Posterior cingulate gyrus (tissue), 11 donors: ENCODE data around the gene ARHGAP20.

Source experiments
- DNase-seq, 10 donors: peaks; one replicate each; pipeline versions ENCODE4 v3.0.0 to v3.0.0-alpha.2; 2020 to 2021; ENCODE audit warnings: mixed read lengths in 3 of 10
- intact Hi-C: fragments of 100-400 bp; cut with DNase I; formaldehyde crosslinking; loops from one replicate; pipeline ENCODE4 v1.15.1; 2023

ARHGAP20 gene

GRCh38 chr11:110614031-110614430 is 98.2 kb downstream of the ARHGAP20 start:
- intact Hi-C loops: no loop called here

DNA sequence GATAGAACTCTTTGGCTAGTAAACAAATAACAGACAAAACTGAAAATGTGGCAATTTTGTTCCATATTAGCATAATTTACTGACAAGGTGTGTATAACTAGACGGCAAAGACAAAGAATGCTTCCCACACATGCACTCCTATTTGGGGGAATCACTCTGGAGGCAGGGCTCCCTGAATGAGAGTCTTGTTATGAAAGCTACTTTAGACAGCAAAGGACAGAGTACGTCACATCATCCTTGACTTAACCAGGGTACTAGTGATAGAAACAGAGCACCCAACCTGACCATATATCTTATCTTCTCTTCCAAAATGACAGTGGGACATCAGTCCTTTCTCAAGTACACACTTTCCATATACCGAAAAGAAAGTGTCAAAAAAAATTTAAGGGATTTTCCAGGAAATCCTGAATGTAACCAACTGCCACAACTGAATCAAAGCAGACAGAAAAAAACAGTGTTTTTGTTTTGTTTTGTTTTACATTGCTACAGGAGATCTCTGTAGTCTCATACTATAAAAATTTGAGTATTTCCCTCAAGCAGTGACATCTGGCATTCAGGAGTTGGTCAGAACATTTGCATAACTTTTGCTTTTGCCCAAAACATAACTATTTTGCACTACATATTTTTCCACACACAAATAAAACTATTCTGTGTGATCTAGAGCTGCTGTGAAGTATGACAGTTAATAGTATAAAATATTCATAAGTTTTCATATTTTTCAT is 98.9 kb downstream of the ARHGAP20 start:
- DNase-seq: no peak
- intact Hi-C loops: no loop called here

More at GRCh38 chr11:110614031-110614430, 98.2 kb downstream of the ARHGAP20 start:
- no peak for DNase-seq

- peak in 3 of 10 donors; percentile 66 to 80 (median 70) for DNase-seq
- intact Hi-C loops: no loop called here
Observed at GRCh38 chr11:110606415-110606814, 105.8 kb downstream of the ARHGAP20 start.

DNA sequence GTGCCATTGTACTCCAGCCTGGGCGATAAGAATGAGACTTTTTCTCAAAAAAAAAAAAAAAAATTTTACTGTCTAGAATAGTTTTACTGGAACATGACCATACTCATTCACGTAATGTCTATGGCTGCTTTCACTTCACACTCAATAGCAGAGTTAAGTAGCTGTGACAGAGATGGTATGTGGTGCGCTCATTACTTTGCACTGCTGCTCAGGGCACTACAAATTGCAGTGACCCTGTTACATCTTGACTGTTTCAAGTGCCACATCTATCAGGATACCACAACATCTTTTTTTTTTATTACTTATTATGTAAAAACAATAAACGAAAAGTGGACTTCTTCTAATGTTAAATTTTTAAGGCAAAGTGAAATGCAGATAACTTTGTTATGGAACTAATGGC is 110.3 kb downstream of the ARHGAP20 start:
- intact Hi-C loops: no loop called here
- no peak for DNase-seq

GRCh38 chr11:110600322-110600721 is 111.9 kb downstream of the ARHGAP20 start:
- DNase-seq: no peak

GRCh38 chr11:110599207-110599606 is 113.0 kb downstream of the ARHGAP20 start:
- intact Hi-C loops: no loop called here
- DNase-seq: peak in 3 of 10 donors; percentile 59 to 67 (median 64)

More at GRCh38 chr11:110600322-110600721, 111.9 kb downstream of the ARHGAP20 start:
- intact Hi-C loops: no loop called here

DNA sequence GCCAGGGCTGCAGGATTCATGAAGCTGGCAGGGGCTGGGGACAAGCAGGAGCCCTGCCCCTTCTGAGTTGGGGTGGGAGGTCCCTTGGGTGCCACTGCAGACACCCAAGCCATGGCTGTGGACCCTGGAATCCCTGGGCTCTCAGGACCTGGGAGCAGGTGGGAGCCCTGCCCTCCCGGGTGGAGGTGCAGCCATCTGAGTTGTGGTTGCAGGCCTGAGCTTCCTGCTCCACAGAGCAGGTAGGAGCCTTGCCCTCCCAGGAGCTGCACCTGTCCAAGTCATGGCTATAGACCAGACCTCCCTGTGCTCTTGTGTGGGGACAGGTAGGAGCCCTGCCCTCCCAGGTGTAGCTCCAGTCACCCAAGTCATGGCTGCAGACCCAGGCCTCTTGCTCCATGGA is 113.5 kb downstream of the ARHGAP20 start:
- intact Hi-C loops: no loop called here
- DNase-seq: peak in 2 of 10 donors; percentile 45 to 50

- no peak for DNase-seq
- intact Hi-C loops: no loop called here
Observed at GRCh38 chr11:110587972-110588371, 124.3 kb downstream of the ARHGAP20 start.

- intact Hi-C loops: no loop called here
- no peak for DNase-seq
Observed at GRCh38 chr11:110587129-110587528, 125.1 kb downstream of the ARHGAP20 start.

GRCh38 chr11:110584150-110584549 is 128.1 kb downstream of the ARHGAP20 start:
- intact Hi-C loops: no loop called here
- no peak for DNase-seq

DNA sequence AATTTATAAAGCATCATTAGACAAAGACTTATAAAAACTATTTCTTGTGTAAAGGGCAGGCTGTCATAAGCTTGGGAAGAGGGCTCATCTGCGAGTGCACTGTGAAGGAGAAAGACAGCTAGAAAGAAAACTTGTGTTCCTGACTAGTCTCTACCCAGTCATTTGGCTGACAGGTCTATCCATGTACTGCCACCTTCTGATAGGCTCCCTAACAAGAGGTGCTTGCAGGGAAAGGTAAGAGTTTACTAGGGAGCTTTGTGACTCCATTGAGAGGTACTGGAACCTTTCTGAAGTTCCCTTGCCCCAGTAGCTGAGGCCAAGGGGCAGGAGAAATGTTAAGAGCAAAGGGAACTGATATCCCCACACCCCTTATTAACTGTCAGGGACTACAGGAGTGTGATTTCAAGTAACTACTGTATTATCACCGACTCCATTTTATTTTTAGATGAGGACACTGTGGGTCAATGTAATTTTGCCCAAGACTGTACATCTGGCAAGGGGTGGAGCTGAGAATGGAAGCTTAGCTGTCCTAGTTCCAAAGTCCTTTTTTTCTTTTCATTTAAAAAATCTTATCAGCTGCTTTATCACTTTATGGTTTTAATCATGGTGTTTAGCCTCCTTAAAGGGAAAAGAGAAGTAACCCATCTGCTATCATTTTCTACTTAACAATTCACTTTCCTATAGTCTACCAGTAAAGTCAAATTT is 129.4 kb downstream of the ARHGAP20 start:
- intact Hi-C loops: no loop called here

DNA sequence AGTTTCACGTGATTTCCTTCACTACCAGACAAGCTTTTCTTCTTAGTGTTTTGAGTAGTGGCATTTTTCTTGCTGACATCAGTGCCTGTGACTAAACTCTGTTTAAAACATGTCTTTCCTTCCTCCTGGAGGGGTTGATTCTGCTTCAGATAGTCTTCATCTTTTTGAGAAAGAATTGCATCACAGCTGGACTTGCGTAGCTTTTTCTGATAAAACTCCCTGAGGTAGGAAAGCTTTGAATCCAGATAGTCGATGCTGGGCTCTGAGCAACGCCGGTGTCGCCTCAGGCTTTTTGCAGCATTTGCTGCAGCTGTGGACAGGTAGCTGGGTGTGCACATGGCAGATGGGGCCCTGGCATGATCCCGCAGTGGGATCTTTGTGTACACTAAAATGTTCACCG is 131.7 kb downstream of the ARHGAP20 start:
- DNase-seq: no peak
- intact Hi-C loops: no loop called here

More for the DNA sequence above, 129.4 kb downstream of the ARHGAP20 start:
- DNase-seq: no peak

DNA sequence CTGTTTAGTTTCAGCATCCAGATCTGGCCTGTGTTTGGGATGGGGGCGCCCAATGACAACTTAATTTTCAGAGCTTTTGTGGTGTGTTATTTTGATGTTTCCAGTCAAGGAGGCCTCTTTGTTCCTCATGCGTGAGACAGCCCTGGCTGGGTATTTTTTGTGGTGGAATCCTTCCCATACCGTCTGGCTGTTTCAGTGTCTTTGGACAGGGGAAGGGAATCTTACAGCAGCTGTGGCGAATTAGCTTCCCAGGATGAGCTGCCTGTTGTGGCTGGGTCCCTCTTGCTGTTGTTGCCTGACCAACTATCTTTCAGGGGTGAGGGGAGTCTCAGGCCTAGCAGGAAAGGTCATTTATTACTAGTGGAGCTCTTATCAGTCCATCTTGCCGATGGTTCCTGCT is 138.8 kb downstream of the ARHGAP20 start:
- intact Hi-C loops: no loop called here
- no peak for DNase-seq

DNA sequence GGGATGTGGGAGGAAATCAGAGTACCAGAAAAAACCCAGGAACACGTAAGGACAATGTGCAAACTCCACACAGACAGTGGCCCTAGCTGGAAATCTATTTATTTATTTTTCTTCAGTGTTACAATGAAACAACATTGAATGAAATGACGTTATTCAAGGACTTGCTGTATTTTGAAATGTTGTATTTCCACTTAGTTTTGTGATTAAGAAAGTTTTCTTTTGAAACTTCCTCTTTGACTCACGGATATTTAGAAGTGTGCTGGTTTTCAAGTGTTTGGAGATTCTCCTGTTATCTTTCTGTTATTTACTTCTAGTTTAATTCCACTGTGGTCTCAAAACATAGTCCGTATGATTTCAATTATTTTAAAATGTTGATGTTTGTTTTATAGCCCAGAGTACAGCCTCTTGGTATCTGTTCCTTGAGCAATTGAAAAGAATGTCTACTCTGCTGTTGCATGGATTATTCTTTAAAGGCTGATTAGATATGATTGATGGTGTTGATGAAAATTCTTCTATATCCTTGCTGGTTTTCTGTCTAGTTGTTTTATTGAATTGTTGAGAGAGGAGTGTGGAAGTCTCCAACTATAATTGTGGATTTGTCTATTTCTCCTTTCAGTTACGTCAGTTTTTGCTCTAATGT is 141.0 kb downstream of the ARHGAP20 start:
- no peak for DNase-seq
- intact Hi-C loops: no loop called here

DNA sequence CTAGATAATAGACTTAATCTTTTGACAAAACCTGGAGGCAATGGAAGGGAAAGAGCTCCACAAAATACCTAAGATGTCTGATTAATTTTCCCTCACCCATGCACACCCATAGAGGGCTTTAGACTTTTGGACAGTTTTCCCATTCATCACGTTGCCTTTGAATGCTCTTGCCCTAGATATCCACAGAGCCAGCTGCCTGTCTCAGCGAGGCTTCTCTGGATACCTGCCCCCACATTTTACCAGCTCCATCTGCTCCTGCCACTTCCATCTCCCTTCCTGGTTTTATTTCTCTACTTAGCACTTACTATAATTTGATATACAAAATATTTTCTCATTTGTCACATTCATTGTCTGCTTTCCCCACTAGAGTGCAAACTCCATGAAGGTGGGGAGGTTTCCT is 145.7 kb downstream of the ARHGAP20 start:
- intact Hi-C loops: no loop called here
- DNase-seq: peak in 3 of 10 donors; percentile 32 to 89 (median 45)

DNA sequence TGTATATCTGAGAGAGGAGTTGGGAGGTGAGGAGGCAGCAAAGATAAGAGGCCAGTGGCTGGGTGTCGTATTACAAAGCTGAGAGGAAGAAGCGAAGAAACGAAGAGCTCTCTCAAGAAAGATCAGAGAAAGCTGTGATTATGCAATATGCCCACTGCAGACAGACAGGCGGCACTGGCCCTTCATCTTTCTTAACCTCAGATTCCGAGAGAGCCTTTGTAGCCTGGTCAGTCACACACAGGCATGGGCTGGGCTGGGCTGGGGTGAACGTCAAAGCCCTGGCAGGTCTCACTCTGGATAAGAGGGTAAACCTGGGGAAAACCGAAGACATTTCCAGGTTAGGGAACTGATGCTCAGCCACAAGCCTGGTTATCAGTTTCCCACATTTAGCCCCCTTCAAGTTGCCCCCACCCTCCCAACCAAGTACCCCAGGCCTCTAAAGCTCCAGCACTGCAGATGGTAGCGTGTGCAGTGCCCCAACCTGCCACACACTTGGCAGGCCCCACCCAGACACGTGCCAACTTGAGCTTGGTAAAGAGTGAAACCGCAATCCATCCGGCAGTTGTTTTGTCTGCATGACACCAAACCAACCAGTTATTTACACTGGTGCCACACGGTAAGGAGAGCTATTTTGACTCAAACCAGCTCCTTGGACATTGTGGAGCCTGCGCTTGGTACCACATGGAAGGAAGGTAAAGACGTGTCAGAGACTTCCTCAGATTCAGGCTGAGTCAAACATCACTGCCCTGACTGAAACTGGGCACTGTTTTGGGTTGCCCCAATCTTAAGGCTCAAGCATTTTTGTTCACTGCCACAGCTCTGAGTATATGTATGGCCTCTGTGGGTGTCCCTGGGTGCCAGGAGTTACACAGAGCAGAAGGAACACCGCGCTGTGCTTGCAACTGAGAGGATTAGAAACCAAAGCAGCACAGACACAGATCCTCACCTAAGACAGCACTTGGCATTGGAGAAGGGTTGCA is 146.6 kb downstream of the ARHGAP20 start:
- intact Hi-C loops: no loop called here
- DNase-seq: no peak

DNA sequence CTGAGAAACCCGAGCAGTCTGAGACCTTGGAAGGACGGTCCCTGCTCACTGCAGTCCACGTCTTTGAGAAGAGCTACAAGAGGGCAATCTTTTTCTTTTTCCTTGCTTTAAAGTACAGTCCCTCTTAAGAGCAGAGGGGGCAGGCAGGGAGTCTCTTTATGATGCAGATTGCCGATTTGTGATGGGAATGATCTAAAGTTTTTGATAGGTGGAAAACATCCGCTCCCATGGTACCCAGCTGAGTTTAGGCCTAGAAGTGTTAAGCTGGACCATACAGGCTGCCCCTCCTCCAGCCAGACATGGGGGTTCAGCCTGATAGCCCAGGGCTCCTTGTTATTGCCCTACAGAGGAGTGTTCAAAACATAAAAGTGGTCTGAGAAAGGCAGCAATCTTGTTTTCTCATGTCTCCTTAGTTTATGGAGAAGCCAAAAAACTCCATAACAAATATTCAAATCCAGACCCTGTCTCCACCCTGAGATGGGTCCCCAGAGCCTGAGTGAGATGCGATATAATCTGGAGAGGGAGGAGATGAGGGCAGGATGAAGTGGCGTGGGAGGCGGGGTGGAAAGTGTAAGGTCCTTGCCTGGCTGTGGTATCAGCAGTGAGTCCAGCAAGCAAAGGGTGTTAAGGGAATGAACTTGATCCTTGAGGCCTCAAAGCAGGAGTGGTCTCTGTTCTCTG is 147.4 kb downstream of the ARHGAP20 start:
- intact Hi-C loops: no loop called here
- DNase-seq: no peak

DNA sequence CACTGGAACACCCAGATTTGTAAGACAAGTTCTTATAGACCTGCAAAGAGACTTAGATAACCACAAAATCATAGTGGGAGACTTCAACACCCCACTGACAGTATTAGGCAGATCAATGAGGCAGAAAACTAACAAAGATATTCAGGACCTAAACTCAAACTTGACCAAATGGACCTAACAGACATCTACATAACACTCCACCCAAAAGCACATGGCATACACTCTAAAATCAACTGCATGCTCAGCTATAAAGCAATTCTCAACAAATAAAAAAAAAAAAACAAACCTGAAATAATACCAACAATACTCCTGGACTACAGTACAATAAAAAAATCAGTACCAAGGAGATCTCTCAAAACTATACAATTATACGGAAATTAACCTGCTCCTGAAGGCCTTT is 167.5 kb downstream of the ARHGAP20 start:
- DNase-seq: no peak
- intact Hi-C loops: no loop called here

DNA sequence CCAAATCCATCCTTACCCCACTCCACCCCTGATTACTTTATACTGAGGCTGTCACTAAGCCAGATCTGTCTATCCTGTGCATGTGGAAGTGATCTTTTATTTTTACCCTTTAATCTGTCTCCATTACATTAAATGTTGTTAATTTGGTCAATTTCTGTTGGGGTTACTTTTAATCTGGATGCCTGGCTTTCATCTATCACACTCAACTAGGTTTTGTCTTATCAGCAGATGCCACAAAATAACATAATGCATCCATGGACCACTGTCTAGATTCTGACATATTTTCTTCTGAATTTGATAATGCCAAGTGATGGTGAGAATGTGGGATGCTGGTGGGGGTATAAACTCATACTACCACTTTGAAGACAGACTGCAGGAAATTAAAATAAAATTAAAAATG is 174.1 kb downstream of the ARHGAP20 start:
- intact Hi-C loops: no loop called here
- no peak for DNase-seq
